Endothelial cell of hepatic sinusoid (primary cell): ENCODE results near the gene CDK17.

Experiments
- in situ Hi-C: cut with HindIII; loops from 2 replicates; pipeline ENCODE4 v1.10.0; 2017; ENCODE audit warnings: low sequenced_read_pairs

The CDK17 gene

DNA sequence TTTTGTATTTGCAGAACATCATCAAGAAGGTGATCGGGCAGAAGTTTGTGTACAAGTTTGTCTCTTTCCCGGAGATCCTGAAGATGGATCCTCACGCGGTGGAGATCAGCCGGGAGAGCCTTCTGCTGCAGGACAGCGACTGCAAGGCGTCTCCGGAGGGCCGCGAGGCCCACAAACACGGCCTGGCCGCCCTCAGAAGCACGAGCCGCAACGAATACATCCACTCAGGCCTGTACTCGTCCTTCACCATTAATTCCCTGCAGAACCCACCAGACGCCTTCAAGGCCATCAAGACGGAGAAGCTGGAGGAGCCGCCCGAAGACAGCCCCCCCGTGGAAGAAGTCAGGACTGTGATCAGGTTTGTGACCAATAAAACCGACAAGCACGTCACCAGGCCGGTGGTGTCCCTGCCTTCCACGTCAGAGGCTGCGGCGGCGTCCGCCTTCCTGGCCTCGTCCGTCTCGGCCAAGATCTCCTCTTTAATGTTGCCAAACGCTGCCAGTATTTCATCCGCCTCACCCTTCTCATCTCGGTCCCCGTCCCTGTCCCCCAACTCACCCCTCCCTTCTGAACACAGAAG, 153.2 kb downstream of the CDK17 start:
- in situ Hi-C loops = no loop called here

DNA sequence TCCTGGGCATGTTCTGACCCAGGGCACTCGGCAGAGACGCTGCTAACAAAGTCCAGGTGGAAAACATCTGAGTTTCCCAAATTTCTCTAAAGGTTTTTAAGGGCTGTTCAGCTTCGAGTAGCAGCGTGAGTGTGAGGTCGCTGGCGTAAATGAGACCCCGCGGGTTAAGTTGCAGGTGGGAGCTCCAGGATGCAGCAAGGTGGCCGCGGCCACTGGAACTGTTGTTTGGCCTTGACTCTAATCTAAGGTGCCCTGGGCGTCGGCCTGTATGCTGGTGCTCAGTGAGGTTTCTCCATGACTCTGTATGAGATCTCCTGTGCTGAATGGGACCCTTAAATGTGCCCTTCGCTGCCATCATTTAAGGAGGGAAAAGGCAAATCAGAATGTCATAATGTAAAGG, 155.4 kb downstream of the CDK17 start:
- in situ Hi-C loops = no loop called here

DNA sequence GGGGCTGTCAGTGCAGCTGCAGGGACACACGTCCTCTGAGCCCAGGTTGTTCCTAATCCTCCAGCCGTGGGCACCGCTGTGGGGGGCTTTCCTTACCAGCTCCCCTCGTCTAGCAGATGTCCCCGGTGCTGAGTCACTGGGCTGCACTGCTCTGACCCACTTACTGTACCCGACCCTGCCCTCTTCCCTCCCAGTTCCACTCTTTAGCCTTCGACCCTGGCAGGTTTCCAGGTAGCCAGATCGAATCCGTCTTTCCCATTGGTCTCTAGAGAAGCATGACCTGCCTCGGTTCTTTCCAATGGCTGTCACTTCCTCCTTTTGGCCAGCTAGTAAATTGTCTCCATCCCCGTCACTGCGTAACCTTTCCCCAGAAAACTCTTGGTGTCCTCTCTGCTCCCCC, 157.6 kb downstream of the CDK17 start:
- in situ Hi-C loops = no loop called here

DNA sequence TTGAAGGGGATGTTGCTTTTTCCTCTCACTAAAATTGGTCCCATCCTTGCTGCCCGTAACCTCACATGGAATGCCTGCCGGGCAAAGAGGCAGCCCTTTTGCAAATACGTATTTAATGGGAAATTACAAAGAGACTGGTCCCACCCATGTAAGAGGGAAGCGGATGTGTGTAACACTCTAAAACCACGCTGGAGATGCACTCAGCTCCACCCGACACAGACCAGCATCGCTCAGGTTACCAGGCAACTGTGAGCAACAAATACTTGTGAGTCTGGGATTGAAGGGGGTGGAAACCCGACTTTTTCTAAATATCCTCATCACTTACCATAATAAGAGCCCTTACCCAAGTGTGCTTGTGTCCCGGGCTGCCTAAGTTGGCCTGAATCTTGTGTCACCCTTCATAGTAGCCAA, 158.4 kb downstream of the CDK17 start:
- in situ Hi-C loops = no loop called here

DNA sequence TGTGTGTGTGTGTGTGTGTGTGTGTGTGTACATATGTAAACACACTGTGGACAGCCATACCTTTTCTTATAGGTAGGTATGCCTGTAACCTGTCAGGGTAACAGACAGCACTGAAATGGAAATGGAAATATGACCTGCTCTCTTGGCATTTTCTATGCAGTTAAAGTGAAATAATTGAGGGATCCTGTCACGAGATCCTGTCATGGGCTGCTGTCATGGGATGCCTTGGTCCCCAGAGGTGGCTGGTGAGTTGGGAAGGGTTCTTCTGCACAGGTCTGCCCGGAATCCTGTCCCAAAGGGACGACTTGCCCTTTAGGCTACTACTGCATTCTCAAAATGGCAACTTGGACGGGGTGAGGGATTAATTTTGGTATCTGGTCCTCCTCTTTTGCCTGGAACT, 158.8 kb downstream of the CDK17 start:
- in situ Hi-C loops = no loop called here

DNA sequence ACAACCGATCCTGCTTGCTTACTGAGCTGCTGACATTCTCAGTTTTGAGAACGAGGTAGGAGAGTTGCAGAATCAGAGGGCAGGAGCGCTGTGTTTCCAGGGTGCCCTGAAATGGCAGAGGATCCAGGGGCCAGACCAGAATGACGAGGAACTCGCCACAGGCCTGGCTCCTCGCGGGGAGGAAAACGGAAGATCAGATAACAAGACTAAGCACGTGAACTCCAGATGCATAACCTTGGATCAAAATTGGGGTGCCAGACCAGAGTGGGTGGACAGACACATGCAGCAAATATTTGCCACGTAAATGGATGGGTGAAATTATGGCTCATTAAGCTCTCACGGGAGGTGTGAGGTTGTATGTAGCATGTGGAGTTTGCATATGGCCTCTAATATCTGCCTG, 159.6 kb downstream of the CDK17 start:
- in situ Hi-C loops = no loop called here

DNA sequence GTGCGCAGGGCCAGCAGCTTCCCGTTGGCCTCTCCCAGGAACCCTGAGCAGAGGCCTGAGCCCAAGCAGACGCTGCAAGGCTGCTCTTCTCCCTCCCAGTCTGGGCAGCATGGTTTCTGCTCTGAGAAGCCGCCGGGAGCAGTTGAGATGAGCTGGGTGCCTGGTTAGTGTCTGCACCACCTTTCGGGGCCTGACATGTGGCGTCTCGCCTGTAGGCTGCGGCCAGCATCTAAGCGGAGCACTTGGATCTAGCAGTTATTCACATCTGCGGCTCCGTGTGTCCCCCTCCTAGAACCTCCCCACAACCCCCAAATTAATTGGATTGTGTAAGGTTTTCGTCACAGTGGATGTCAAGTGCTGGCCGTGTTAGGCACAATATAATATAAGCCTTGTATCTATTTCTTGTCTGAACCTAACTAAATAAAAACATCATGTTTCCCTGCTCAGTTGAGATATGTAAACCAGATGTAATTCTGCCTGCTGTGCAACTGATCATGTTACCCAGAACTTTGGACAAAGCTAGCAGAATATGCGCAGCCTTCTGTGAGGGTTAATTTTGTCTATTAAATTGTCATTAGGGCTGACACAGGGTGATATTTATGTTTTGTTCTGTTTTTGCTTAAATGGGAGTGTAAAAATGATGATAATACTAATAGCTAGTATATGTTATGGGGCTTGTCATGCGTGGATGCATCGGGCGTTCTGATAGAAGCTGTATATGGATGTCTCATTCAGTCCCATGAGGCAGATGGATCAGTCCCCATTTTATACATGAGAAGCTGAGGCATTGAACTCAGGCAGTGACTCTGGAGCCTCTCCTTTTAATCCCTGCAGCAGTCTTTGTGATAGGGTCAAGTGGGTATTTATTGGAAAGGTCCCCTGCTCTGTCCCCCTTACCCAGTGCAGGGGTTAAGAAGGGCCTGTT, 160.3 kb downstream of the CDK17 start:
- in situ Hi-C loops = no loop called here

DNA sequence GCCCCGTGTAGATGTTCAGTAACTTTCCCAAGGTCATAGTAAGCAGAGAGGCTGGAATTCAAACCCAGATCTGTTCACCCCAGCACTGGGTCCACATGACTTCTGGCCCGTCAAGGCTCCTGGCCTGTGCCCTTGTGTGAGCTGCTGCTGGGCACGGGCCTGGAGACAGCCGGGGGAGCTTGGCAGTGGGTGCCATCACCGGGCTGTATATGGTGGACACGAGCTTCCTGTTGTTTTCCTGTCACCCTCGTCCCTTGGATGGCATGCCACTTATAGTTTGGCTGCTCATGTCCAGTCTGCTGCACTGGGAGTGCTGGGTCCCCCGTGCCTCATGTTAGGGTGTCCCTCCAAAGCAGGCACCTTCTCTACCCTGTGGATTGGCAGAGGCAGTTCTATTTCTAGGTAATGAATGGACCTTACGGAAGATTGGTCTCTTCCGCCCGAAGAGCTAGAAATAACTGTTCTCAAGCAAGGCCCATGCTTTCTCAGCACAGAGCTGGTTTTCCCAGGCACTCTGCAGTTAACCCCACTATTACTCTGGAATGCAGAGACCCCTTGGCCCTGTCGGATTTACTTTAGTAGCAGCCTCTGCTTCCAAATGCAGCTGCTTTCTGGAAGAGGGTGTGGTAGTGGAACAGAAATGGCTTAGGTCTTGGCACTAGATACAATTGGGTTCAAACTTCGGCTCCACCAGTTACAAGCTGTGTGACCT, 161.7 kb downstream of the CDK17 start:
- in situ Hi-C loops = no loop called here

DNA sequence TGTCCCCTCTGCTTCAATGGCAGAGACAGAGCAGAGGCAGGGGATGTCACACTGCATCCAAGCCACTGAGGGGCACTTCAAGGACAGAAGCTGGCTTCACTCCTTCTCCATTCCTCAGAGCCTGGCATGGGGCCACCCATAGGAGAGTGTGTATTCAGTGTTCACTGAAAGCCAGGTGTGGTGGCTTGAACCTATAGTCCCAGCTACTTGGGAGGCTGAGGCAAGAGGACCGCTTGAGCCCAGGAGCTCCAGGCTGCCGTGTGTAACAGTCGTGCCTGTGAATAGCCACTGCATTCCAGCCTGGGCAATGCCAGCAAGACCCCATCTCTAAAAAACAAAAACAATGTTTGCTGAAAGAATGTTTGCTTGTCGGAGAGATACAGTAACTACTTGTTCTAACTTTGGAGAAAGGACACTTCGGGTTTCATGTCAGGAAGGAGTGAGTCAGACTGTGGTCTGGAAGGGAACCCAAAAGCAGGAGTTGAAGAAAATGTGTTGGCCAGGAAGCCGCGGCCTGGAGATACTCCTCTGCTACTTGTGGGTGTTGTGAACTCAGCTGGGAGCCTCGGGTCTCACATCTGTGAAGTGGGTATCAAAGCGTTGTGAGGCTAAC, 162.7 kb downstream of the CDK17 start:
- in situ Hi-C loops = no loop called here

DNA sequence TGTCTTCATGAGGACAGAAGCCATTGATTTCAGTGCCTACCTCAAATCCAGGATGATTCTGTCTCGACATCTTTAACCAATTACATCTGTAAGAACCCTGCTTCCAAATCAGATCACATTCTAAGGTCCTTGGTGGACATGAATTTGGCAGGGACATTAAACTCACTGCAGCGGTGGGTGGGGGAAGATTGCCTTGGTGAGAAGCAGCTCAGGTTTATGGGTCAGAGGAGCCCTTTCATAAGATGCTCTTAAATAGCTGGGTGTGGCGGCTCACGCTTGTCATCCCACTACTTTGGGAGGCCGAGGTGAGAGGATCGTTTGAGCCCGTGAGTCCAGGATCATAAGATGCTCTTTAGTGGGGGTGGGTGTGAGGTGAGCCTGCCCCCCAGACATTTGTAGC, 163.2 kb downstream of the CDK17 start:
- in situ Hi-C loops = no loop called here

DNA sequence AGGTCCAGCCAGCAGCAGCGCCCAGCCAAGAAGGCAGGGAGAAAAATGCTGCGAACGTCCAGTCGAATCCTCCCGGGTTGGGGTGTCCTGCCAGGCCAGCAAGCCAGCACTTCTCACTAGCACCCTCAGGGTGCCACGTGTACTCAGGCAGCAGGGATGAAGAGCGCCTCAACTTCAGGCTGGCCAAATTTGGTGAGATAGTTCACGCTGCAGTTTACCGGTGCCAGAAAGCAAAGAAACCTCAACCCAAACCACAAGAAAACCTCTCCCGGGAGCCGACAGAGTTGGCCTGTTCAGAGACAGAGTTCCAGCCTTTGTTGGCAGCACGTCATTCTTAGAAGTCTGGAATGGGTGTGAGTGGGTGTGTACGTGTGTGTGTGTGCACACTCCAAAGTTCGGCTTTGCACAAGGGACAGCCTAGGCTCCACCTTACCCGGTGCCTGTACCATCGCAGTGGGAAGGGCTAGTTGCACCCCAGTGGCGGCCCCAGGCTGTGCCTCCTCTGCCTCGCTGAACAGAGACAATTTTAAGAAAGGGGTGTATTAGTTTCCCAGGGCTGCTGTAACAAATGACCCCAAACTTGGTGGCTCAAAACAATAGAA, 163.9 kb downstream of the CDK17 start:
- in situ Hi-C loops = no loop called here

DNA sequence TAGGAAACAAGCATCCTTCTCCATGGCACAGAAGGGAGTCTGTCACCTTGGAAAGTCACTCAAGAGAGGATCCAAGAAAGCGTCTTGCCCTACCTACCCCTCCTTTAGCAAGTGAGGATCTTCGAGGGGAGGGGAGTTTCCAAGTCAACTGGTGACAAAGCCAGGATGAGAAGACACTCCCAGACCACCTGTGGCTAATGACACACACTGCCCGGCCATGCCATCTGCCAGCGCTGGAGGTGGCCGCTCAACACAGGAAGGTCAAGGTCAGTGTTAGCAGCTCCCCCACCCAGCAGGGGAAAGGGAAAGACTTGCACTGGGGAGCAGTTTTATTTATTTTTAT, 164.8 kb downstream of the CDK17 start:
- in situ Hi-C loops = no loop called here

DNA sequence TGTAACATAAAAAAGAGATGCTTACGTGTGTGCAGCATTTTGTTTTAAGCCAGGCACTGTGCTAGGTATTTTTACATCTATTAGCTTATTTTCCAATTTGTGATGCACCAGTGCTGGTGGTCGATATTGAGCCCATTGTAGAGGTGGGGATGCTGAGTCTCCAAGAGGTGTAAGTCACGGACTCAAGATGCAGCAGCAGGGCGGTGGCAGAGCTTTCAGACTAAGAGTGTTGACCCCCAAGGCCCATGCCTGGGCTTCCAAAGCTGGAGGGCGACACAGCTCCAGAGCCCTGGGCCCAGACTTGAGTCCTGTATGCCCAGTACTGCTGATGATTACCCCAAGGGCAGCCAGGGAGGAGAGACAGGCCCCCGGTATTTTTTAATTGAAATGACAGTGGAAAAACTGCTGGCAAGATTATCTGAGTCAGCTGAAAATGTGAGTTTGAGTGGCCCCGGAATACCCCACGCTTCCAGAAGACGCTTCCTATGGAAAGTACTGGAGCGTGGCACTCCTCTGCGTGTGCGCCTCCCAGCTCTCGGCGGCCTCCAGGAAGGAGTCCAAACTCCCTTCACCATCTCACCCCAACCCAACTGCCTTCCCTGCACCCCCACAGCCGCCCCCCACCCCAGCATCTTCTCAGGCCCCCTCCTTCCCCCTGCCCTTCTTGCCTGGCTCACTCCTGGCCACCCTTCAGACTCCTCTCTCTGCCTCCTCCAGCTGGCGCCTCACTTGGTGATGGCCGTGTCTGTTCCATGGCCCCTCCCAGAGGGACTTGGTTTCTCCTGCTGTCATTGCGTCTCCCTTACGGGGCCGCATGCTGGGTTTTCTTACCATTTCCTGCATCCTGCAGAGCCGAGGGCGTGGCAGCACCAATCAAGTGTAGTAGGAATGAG, 165.4 kb downstream of the CDK17 start:
- in situ Hi-C loops = no loop called here

DNA sequence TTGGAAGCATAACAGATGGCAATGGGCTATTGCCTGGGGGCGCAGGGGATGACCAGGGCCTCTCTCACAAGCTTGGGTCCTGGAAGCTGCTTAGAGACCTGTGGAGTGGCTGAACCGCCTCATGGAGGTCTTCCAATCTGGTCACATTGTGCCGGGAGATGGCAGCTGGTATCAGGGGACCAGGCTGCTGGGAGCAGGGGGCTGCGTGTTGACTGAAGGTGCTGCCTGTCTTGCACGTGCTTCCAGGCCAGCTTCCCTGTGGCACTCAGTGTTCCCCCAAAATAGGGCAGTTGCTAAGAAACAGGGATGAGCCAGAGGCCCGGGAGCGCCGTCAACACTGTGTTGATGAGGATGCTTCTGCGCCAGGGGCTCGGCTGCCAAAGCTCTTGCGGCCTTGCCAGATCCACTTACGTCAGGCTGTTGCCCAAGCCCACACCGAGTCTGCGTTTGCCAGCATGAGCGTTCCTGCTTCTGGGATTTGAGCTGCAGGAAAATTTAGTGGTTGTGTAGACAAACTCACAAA, 166.2 kb downstream of the CDK17 start:
- in situ Hi-C loops = no loop called here

DNA sequence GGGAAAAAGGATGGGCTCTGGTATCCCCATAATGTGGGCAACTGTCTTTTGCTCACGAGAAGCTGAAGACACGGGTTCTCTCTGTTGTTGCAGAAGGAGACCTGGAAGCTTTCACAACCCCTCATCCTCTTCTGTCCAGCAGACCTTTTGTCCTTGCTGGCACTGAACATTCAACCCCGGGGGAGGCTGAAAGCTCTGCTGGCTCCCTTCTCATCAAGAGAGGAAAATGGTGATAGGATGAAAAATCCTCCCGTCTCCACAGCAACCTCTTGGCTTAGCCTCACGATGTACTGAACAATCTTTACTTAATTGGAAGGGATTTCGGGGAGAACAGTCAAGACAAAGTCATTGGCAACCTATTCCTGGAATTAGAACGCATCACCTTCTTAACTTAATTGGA, 167.1 kb downstream of the CDK17 start:
- in situ Hi-C loops = no loop called here

DNA sequence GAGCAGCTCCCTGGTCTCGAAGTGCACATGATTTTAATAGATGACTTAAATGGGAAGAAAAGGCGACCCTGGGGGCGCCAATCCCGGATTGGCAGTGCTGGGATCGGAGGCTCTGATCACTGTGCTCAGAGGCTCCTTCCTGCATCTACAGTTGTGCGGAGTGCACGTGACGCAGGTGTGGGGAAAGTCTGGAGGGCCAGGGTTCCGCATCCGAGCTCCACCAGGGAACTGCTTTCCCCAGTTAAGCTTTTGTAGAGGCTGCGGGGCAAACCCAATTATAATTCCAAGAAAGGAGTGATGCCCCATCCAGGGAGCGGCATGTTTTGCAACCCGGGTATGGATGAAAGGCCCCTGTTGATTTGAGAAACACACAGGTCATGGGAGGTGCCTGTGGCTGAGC, 169.6 kb downstream of the CDK17 start:
- in situ Hi-C loops = no loop called here

DNA sequence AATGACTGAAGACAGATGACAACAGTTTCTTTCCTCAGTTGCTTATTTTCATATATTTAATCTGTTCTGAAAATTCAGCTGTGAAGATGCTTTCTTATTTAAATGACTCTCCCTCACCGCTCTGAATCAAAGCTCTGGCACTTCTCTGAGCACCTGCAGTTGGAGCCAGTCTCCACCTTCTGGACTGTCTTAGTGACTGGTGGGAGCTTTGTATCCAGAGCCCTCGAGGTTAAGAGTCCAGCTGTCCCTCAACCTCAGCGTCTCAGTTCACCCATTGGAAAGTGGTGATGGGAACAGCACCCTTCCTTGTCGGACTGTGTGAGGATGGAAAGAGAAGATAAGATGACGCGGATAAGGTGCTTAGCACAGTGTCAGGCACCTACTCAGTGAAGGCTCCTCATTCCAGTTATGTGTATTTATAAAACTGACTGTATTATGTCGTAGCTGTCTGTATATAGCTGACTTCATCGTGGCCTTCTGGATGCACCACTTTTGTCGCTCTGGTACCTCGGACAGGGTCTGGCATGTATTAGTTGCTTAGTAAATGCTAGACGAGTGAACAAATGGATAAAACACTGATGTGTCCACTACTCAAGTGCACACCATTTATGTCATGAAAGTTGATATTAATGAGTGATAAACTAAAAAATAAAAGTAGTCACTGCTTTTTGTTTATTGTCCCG, 171.5 kb downstream of the CDK17 start:
- in situ Hi-C loops = no loop called here
